ENCODE results near the gene KLC1.
"Not testable (repeated sequence)": the region's sequence is repeated elsewhere in the genome, so short reads cannot be mapped to it uniquely, and the experiment has no call there.

The KLC1 gene

DNA sequence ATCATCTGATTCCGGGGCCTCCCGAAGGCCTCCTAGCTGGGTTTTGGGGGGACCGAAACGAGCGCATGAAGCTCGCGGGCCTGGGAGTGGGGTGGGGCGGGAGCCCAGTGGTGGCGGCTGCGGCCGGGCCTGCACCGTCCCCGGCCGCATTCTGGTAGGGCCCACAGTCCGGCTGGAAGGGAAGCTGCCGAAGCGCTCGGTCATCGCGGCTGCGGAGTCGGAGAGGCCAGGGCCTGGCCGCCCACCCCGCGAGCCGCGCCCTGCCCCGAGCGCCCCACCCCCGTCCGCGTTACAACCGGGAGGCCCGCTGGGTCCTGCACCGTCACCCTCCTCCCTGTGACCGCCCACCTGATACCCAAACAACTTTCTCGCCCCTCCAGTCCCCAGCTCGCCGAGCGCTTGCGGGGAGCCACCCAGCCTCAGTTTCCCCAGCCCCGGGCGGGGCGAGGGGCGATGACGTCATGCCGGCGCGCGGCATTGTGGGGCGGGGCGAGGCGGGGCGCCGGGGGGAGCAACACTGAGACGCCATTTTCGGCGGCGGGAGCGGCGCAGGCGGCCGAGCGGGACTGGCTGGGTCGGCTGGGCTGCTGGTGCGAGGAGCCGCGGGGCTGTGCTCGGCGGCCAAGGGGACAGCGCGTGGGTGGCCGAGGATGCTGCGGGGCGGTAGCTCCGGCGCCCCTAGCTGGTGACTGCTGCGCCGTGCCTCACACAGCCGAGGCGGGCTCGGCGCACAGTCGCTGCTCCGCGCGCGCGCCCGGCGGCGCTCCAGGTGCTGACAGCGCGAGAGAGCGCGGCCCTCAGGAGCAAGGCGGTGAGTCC lies at the start of gene KLC1:
KLC1 (plus strand) TSS at position 528 of the 819 bp plus-strand sequence. CDS start 25,354 bp downstream, outside the sequence.
- DNase-seq, result peak; percentile 74

- no peak for DNase-seq
These were observed 47.8 kb upstream of the KLC1 start for GRCh38 chr14:103581206-103581605.

GRCh38 chr14:103581954-103582703 lies 46.9 kb upstream of the KLC1 start:
- DNase-seq, result no peak

- no peak for DNase-seq
These were observed 44.6 kb upstream of the KLC1 start for GRCh38 chr14:103584326-103584915.

DNA sequence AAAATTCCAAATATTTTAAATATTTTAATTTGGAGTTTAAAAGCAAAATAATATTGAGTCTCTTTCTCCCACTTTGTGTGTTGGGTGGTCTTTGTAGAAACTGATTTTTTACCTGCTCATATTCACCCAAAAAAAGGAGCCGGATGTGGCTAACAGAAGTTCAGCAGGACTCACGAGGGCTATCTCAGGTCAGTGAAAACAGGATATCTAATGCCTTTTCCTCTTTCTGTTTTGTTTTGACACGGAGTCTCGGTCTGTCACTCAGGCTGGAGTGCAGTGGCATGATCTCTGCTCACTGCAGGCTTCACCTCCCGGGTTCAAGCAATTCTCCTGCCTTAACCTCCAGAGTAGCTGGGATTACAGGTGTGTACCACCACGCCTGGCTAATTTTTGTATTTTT lies 35.4 kb upstream of the KLC1 start:
- DNase-seq, result no peak

GRCh38 chr14:103594265-103594664 lies 34.7 kb upstream of the KLC1 start:
- no peak for DNase-seq

DNA sequence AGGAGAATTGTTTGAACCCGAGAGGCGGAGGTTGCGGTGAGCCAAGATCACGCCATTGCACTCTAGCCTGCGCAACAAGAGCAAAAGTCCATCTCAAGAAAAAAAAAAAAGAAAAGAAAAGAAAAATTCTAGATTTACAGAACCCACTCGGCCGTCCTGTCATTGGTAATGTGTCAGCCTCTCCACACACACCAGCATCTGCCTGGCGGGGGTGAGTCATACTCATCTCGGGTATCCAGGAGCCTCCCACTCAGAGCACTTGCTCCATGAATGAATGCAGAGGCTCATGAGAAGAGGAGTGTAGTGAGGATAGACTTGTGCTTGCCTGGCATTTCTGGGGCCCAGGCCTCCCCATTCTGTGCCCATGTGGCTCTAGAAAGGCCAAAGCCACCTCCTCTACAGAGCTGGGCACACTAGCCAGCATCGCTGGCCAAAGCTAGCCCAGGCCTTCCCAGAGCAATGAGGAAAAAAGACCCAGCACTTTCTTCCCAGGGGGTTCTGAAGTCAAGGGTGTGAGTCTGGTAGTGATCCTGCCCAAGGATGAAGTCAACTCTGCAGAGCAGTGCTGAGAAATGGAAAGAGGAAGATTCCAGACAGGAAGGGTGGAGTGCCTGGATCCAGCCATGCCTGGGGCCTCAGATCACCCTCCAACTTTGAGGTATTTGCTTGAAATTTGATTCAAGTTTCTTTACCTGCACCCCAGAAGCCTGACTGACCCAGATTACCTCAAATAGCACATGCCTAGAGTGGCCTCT lies 31.2 kb upstream of the KLC1 start:
- no peak for DNase-seq

DNA sequence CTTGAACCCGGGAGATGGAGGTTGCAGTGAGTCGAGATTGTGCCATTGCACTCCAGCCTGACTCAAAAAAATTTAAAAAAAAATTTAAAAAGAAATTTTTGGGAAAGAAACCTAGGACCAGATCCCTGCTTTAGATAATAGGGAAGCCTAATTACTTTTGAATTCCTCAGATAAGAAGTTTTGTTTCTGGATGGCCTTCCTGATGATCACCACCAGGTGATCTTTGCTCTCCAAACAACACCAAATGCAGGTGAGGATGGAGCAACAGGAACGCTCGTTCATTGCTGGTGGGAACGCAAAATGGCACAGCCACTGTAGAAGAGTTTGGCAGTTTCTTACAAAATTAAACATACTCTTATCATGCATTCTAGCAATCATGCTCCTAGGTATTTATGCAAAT lies 28.5 kb upstream of the KLC1 start:
- DNase-seq, result no peak

GRCh38 chr14:103604620-103605019 lies 24.4 kb upstream of the KLC1 start:
- DNase-seq, result no peak

- DNase-seq, result peak; percentile 88
These were observed 21.9 kb upstream of the KLC1 start for GRCh38 chr14:103606963-103607668.

- no peak for DNase-seq
These were observed 21.2 kb upstream of the KLC1 start for GRCh38 chr14:103607822-103608221.

DNA sequence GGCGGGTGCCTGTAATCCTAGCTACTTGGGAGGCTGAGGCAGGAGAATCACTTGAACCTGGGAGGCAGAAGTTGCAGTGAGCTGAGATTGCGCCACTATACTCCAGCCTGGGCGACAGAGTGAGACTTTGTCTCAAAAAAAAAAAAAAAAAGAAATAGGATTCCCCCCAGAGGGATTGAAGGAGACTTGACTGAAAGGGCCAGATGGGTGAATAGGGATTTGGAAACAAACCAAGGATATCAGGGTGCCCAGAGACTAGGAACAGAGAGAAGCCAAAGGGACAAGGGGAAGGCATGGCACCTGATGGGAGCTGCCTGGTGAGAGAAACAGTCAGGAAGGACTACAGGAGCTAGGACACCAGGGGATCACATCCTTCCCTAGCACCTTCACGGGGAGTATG lies 19.9 kb upstream of the KLC1 start:
- not testable (repeated sequence) for DNase-seq

- DNase-seq, result no peak
These were observed 17.8 kb upstream of the KLC1 start for GRCh38 chr14:103611215-103611614.

DNA sequence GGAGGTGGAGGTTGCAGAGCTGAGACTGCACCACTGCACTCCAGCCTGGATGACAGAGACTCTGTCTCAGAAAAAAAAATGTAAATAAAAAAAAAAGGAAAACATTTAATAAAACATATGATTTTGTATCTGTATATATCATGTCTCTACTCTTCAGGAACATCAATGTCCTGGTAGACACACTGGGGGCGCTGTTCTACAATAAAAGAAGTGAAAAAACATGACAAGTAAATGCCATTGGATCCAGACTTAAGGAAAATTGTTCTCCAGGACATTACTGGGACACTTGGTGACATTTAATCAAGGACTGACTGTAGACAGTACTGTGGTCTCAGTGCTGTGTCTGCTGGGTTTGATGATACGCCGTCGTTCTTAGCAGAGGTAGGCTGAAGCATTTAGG lies 15.5 kb upstream of the KLC1 start:
- no peak for DNase-seq

DNA sequence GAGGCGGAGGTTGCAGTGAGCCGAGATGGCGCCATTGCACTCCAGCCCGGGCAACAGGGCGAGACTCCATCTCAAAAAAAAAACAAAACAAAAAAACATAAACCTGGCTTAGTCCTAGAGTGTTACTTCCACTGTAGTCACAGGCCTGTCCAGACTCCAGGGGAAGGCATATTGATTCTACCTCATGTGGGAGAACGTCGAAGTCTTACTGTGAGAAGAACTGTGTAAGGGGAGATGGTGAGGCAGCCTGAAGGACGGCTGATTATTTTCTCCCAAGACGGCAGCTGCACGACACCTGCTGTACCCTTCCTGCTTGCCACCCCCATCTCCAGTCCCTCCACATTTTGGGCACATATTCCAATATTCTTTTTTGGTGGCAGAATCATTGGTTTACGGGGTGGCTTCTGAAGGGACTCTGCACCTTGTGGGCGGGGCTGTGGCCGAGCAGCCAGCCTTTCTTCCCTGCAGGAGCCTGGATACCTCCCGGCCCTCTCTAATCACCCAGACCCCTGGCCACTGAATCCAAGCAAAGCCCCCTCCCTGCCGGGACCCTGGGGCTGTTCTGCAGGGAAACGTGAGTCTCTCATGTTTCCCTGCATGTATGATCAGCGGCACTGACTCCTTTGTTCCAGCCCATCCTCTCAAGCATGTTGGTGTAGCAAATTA lies 12.2 kb upstream of the KLC1 start:
- DNase-seq, result no peak

DNA sequence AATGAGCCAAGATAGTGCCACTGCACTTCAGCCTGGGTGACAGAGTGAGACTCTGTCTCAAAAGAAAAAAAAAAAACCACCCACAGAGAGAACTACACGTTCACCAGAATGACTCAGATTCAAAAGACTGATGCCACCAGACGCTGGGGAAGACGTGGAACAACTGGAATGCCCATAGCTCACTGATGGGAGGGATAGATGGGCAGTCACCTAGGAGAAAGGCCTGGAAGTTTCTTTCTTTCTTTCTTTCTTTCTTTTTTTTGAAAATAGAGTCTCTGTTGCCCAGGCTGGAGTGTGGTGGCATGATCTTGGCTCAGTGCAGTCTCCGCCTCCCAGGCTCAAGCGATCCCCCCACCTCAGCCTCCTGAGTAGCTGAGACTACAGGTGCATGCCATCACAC lies 10.0 kb upstream of the KLC1 start:
- no peak for DNase-seq

GRCh38 chr14:103621860-103622259 lies 7.2 kb upstream of the KLC1 start:
- DNase-seq, result no peak

GRCh38 chr14:103623308-103623707 lies 5.7 kb upstream of the KLC1 start:
- DNase-seq, result no peak

DNA sequence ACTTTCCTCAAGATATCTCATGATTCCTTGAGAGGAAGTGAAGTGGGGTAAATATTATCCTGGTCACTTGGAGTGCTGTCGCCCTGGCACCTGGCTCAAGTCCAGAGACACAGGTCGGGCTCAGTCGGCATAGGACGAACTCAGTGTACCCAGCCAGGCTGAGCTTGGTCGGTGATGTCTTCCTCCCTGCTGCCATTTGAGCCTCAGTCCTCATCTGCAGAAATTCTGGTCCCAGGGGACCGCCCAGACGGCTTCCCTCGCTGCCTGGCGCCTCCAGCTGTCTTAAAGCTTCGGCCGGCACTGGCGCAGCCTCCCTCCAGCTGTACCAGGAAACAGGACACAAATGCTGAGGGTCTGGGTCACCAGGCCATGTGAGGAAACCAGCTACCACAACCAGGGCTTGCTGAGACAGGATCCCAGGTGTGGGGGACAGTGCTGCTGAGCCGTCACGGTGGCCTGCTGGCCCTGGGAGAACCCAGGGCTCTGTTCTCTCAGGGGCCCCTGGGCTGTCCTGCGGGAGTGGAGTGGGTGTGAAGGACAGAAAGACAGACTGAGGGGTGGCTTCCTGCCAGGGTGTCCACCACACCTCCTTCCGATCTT lies 5.0 kb upstream of the KLC1 start:
- no peak for DNase-seq

DNA sequence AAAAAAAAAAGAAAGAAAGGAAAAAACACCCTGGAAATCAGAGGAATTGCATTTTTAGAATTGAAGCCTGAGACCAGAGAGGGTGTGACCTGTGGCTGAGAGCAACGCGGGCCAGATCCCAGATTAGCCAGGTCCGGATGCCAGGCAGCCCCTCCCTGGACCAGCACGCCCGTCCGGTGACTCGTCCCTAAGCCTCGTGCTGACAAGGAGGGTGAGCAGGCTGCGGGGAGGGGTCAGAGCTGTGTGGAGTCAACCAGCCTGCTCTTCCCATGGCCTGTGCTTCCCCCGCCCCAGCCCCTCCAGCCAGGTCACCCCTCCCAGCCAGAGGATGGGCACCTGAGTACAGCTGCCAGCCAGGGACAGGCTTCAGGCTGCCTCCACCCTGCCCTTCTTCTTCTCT lies 4.2 kb upstream of the KLC1 start:
- no peak for DNase-seq

DNA sequence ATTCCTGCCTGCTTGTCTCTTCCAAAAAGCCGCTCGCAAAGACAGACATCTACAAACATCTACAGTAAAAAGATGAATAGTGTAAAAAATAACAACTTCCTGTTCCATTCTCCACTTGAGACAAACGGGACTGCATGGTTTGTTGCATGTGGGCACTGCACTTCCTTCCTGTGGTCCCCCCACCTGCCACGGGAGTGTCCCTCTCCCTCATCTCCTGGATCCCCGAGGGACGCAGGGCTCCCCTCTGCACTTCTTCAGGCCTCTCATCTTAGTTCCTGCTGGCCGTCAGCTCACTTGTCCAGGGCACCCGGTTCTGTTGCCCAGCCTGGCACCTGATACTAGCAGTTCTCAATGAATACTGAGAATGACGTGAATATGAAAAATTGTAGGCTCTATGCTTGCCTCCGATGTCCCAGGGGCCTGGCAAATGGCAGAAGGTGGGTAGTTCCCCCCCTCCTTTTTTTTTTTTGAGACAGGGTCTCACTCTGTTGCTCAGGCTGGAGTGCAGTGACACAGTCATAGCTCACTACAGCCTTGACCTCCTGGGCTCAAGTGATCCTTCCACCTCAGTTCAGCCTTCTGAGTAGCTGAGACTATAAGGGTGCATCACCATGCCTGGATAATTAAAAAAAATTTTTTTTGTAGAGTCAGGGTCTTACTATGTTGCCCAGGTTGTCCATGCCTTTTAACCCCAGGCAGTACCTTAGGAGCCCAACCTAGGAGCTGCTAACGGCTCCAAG lies 3.5 kb upstream of the KLC1 start:
- DNase-seq, result no peak

All from RPMI8226 (cell line).